HuH-7 (cell line): ENCODE results near the gene PAQR7.

Experiments used
- DNase-seq: peaks from one replicate; pipeline ENCODE4 v3.0.0; 2011; ENCODE audit warnings: low spot score

The PAQR7 gene

GRCh38 chr1:25902462-25902861 lies 27.0 kb upstream of the PAQR7 start:
- no peak for DNase-seq

GRCh38 chr1:25900219-25900618 lies 24.7 kb upstream of the PAQR7 start:
- DNase-seq = no peak

GRCh38 chr1:25899792-25900191 lies 24.3 kb upstream of the PAQR7 start:
- no peak for DNase-seq

GRCh38 chr1:25898223-25899015 lies 22.9 kb upstream of the PAQR7 start:
- DNase-seq = no peak

- DNase-seq = no peak
Observed at GRCh38 chr1:25897754-25898153, 22.2 kb upstream of the PAQR7 start.

- no peak for DNase-seq
Observed at GRCh38 chr1:25896266-25896665, 20.8 kb upstream of the PAQR7 start.

GRCh38 chr1:25895365-25895990 lies 20.0 kb upstream of the PAQR7 start:
- peak; percentile 91 for DNase-seq

- DNase-seq = no peak
Observed at GRCh38 chr1:25893116-25893515, 17.6 kb upstream of the PAQR7 start.

- DNase-seq = no peak
Observed at GRCh38 chr1:25891606-25892005, 16.1 kb upstream of the PAQR7 start.

- no peak for DNase-seq
Observed at GRCh38 chr1:25890239-25891034, 14.9 kb upstream of the PAQR7 start.

- DNase-seq = no peak
Observed at GRCh38 chr1:25889470-25889869, 14.0 kb upstream of the PAQR7 start.

GRCh38 chr1:25888426-25888987 lies 13.0 kb upstream of the PAQR7 start:
- no peak for DNase-seq

- no peak for DNase-seq
Observed at GRCh38 chr1:25885602-25886001, 10.1 kb upstream of the PAQR7 start.

GRCh38 chr1:25881266-25881665 lies 5.8 kb upstream of the PAQR7 start:
- no peak for DNase-seq

- no peak for DNase-seq
Observed at GRCh38 chr1:25880518-25880917, 5.0 kb upstream of the PAQR7 start.

GRCh38 chr1:25879675-25880074 lies 4.2 kb upstream of the PAQR7 start:
- DNase-seq = no peak

- DNase-seq = no peak
Observed at GRCh38 chr1:25878690-25879089, 3.2 kb upstream of the PAQR7 start.

- no peak for DNase-seq
Observed at GRCh38 chr1:25877155-25877554, 1.6 kb upstream of the PAQR7 start.

- DNase-seq = no peak
Observed at GRCh38 chr1:25876693-25877077, 1.2 kb upstream of the PAQR7 start.

GRCh38 chr1:25875856-25876692 lies 566 bp upstream of the PAQR7 start:
- no peak for DNase-seq

GRCh38 chr1:25874635-25875153 lies 814 bp downstream of the PAQR7 start:
- no peak for DNase-seq

- no peak for DNase-seq
Observed at GRCh38 chr1:25874209-25874608, 1.3 kb downstream of the PAQR7 start.
